ENCODE results near the gene LY6G6C.

The LY6G6C gene

DNA sequence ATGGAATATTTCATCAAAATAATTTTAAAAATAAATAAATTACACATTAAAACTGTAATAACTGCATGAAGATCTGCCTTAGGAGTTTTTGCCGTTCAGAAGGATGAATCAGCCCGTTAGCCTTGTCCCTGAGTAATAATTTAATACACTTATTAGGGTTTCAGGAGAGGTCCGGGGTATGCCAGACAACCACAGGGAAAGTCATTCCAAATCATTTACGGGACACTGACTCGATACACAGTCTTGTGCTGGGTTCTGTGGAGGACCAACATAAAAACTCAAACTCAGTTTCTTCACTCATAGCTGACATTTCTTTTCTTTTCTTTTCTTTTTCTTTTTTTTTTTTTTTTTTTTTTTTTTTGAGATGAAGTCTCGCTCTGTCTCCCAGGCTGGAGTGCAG, 15.6 kb downstream of the LY6G6C start:
- H2AFZ ChIP-seq (ENCODE audit: low read depth, low read length) = no peak overlapping the region
- no peak overlapping the region for H3K4me2 ChIP-seq (ENCODE audit: low read length, poor library complexity, severe bottlenecking)
- H3K4ac ChIP-seq (ENCODE audit: low read depth in 1 of 2, low read length in 2 of 2) = no peak overlapping the region
- H2AK5ac ChIP-seq (ENCODE audit: low read length, severe bottlenecking) = no peak overlapping the region
- no peak overlapping the region for H2BK5ac ChIP-seq (ENCODE audit: low read depth, low read length, poor library complexity, severe bottlenecking)
- WGBS = 98% methylated on average over 6 of the region's 6 CpGs
- H2BK15ac ChIP-seq (ENCODE audit: low read depth, poor library complexity, severe bottlenecking) = no peak overlapping the region
- H3K18ac ChIP-seq (ENCODE audit: low read depth in 1 of 2, low read length in 2 of 2) = no peak overlapping the region
- H3K9me3 ChIP-seq (ENCODE audit: control insufficient read depth, low read length) = no peaks in the 10 kb centered on the region
- H3K4me1 ChIP-seq (ENCODE audit: control insufficient read depth, insufficient read depth, low read depth, low read length) = peaks cover 13% of the 10 kb centered on the region
- no peak overlapping the region for H3K27ac ChIP-seq (ENCODE audit: low read length, poor library complexity, severe bottlenecking)
- H4K8ac ChIP-seq (ENCODE audit: low read length) = no peak overlapping the region
- no peak overlapping the region for H3K23ac ChIP-seq (ENCODE audit: low read length in 2 of 2)
- H3K27me3 ChIP-seq (ENCODE audit: control insufficient read depth in 1 of 2, insufficient read depth in 1 of 2, low read length in 2 of 2) = peaks cover 7 to 11% of the 10 kb centered on the region in 2 experiments
- H3K79me1 ChIP-seq (replicated peaks; ENCODE audit: low read length, poor library complexity, severe bottlenecking) = peaks cover 8% of the 10 kb centered on the region
- H2BK12ac ChIP-seq (ENCODE audit: low read length in 2 of 2) = no peak overlapping the region
- no peak overlapping the region for H3K9ac ChIP-seq (ENCODE audit: low read length)
- H3K4me3 ChIP-seq (ENCODE audit: insufficient read depth in 1 of 2, low read depth in 1 of 2, low read length in 2 of 2) = no peak overlapping the region
- no peak overlapping the region for H2BK120ac ChIP-seq (ENCODE audit: low read depth, low read length)
- H4K91ac ChIP-seq (ENCODE audit: low read length) = no peak overlapping the region
- DNase-seq = no peak
- no peak overlapping the region for H3K14ac ChIP-seq (ENCODE audit: low read length in 2 of 2)
- no peaks in the 10 kb centered on the region for H3K36me3 ChIP-seq (ENCODE audit: control insufficient read depth in 1 of 2, insufficient read depth in 2 of 2, low read depth in 1 of 2, low read length in 2 of 2)

DNA sequence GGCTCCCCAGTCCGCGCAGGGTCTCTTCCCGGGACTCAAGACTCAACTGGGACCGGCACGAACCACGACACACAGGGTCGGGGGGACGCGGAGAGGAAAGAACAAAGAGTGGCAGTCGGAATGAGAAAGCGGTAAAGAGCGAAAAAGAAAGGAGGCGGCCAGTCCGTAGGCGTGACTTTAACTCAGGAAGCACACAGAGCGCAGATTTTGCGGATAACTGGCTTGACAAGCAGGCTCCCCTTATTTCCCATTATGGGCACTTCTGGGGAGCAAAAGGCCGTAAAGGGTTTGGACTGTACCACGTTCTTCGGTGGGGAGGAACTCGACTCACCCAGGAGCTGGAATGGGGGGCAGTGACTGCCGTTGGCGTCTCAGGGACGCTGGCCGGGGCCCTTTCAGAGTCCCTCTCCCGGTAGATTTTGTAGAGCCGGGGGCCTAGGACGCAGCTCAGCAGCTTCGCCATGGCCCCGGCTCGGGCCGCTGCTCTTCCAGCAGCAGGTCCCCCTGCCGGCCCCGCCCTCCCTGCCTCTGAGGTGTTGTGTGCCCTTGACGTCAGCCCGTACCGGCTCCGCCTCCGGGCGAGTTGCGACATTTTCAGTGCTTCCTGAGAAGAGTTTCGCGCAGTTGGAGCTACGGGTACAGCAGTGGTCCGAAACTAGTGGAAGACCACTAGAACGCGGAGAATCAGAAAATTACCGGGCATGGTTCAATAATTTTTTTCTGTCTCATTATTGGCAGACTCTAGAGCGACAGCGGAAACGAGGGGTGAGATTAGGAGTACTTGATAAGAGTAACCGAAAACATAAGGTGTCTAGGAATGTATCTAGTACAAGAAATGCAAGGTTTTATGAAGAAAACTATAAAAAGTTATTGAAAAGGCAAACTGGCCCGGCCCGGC, 18.5 kb downstream of the LY6G6C start, which contains the start of gene ABHD16A:
ABHD16A (minus strand) TSS at position 506 of the 898 bp plus-strand sequence; CDS start at position 463, 43 bp downstream.
- Histone ChIP-seq H3K4ac (ENCODE audit: low read depth in 1 of 2, low read length in 2 of 2) (peak within 1 kb of the TSS; percentile 58 to 96), H3K27ac (ENCODE audit: low read length, poor library complexity, severe bottlenecking) (peak within 1 kb of the TSS; percentile 88), H4K8ac (ENCODE audit: low read length) (peak within 1 kb of the TSS; percentile 80), H4K91ac (ENCODE audit: low read length) (no peak within 1 kb of the TSS), H3K9ac (ENCODE audit: low read length) (peak within 1 kb of the TSS; percentile 98), H3K4me2 (ENCODE audit: low read length, poor library complexity, severe bottlenecking) (peak within 1 kb of the TSS; percentile 70), H2BK12ac (ENCODE audit: low read length in 2 of 2) (peak within 1 kb of the TSS in 1 of 2 experiments; percentile 44), H2AFZ (ENCODE audit: low read depth, low read length) (peak within 1 kb of the TSS; percentile 78), H2BK5ac (ENCODE audit: low read depth, low read length, poor library complexity, severe bottlenecking) (peak within 1 kb of the TSS; percentile 78), H3K36me3 (ENCODE audit: control insufficient read depth in 1 of 2, insufficient read depth in 2 of 2, low read depth in 1 of 2, low read length in 2 of 2) (peaks cover 11 to 17% of the 10 kb centered on the region in 2 experiments), H3K9me3 (ENCODE audit: control insufficient read depth, low read length) (no peaks in the 10 kb centered on the region), H3K23ac (ENCODE audit: low read length in 2 of 2) (peak within 1 kb of the TSS in 1 of 2 experiments; percentile 64), H2BK120ac (ENCODE audit: low read depth, low read length) (no peak within 1 kb of the TSS), H2BK15ac (ENCODE audit: low read depth, poor library complexity, severe bottlenecking) (peak within 1 kb of the TSS; percentile 76), H3K4me3 (ENCODE audit: insufficient read depth in 1 of 2, low read depth in 1 of 2, low read length in 2 of 2) (peak within 1 kb of the TSS; percentile 78 to 97), H3K18ac (ENCODE audit: low read depth in 1 of 2, low read length in 2 of 2) (peak within 1 kb of the TSS; percentile 17 to 94), H2AK5ac (ENCODE audit: low read length, severe bottlenecking) (peak within 1 kb of the TSS; percentile 82), H3K79me1 (replicated peaks; ENCODE audit: low read length, poor library complexity, severe bottlenecking) (peaks cover 15% of the 10 kb centered on the region), H3K27me3 (ENCODE audit: control insufficient read depth in 1 of 2, insufficient read depth in 1 of 2, low read length in 2 of 2) (no peaks in the 10 kb centered on the region), H3K4me1 (ENCODE audit: control insufficient read depth, insufficient read depth, low read depth, low read length) (peaks cover 15% of the 10 kb centered on the region), H3K14ac (ENCODE audit: low read length in 2 of 2) (peak within 1 kb of the TSS in 1 of 2 experiments; percentile 71)
- WGBS = 4% methylated on average over 54 of the region's 54 CpGs
- peak; percentile 98 for DNase-seq

DNA sequence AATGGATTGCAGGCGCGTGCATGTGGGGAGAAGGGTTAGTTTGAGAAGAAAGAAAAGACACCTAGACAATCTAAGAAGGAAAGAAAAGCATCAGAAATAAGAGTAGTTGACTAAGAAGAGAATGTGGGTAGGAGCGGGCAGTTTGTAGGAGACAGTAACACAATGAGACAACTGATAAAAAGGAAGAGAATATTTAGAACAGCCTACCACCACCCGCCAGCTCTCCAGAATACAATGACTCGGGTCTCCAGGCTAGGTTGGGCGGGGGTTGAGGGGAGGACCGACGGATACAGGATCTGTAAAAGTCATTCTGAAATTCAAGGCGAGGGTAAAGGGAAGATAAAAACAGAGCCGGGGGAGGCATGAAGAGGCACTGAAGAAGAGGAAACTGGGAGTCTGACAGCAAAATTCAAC, 19.1 kb downstream of the LY6G6C start:
- no peak for DNase-seq
- no peak overlapping the region for H3K23ac ChIP-seq (ENCODE audit: low read length in 2 of 2)
- peaks cover 11 to 17% of the 10 kb centered on the region in 2 experiments for H3K36me3 ChIP-seq (ENCODE audit: control insufficient read depth in 1 of 2, insufficient read depth in 2 of 2, low read depth in 1 of 2, low read length in 2 of 2)
- peak overlapping the region in 1 of 2 experiments; percentile 71 for H3K14ac ChIP-seq (ENCODE audit: low read length in 2 of 2)
- H2BK12ac ChIP-seq (ENCODE audit: low read length in 2 of 2) = no peak overlapping the region
- H3K9ac ChIP-seq (ENCODE audit: low read length) = peak overlapping the region; percentile 98
- peaks cover 15% of the 10 kb centered on the region for H3K4me1 ChIP-seq (ENCODE audit: control insufficient read depth, insufficient read depth, low read depth, low read length)
- H2BK15ac ChIP-seq (ENCODE audit: low read depth, poor library complexity, severe bottlenecking) = no peak overlapping the region
- no peak overlapping the region for H2BK5ac ChIP-seq (ENCODE audit: low read depth, low read length, poor library complexity, severe bottlenecking)
- H3K4me3 ChIP-seq (ENCODE audit: insufficient read depth in 1 of 2, low read depth in 1 of 2, low read length in 2 of 2) = peak overlapping the region; percentile 78 to 97
- H3K4ac ChIP-seq (ENCODE audit: low read depth in 1 of 2, low read length in 2 of 2) = peak overlapping the region; percentile 1 to 96
- H3K27me3 ChIP-seq (ENCODE audit: control insufficient read depth in 1 of 2, insufficient read depth in 1 of 2, low read length in 2 of 2) = no peaks in the 10 kb centered on the region
- H4K91ac ChIP-seq (ENCODE audit: low read length) = no peak overlapping the region
- H2AFZ ChIP-seq (ENCODE audit: low read depth, low read length) = peak overlapping the region; percentile 62
- no peak overlapping the region for H4K8ac ChIP-seq (ENCODE audit: low read length)
- peak overlapping the region; percentile 88 for H3K27ac ChIP-seq (ENCODE audit: low read length, poor library complexity, severe bottlenecking)
- 6% methylated on average over 8 of the region's 10 CpGs for WGBS
- H3K9me3 ChIP-seq (ENCODE audit: control insufficient read depth, low read length) = no peaks in the 10 kb centered on the region
- H2BK120ac ChIP-seq (ENCODE audit: low read depth, low read length) = no peak overlapping the region
- peaks cover 18% of the 10 kb centered on the region for H3K79me1 ChIP-seq (replicated peaks; ENCODE audit: low read length, poor library complexity, severe bottlenecking)
- H3K4me2 ChIP-seq (ENCODE audit: low read length, poor library complexity, severe bottlenecking) = peak overlapping the region; percentile 70
- H3K18ac ChIP-seq (ENCODE audit: low read depth in 1 of 2, low read length in 2 of 2) = peak overlapping the region; percentile 17 to 94
- no peak overlapping the region for H2AK5ac ChIP-seq (ENCODE audit: low read length, severe bottlenecking)
